ENCODE measurements around the gene RUVBL2.
A peak's percentile ranks its signal among the peaks of the same experiment; 100 is the strongest.
"Not testable (repeated sequence)": the region's sequence is repeated elsewhere in the genome, so short reads cannot be mapped to it uniquely, and the experiment has no call there.

Gene RUVBL2

GRCh38 chr19:49018388-49019241 lies 24.9 kb downstream of the RUVBL2 start:
- not testable (repeated sequence) for DNase-seq (ENCODE audit: low read depth)

GRCh38 chr19:49019242-49019932 lies 25.7 kb downstream of the RUVBL2 start:
- peak; percentile 23 for DNase-seq (ENCODE audit: low read depth)

DNA sequence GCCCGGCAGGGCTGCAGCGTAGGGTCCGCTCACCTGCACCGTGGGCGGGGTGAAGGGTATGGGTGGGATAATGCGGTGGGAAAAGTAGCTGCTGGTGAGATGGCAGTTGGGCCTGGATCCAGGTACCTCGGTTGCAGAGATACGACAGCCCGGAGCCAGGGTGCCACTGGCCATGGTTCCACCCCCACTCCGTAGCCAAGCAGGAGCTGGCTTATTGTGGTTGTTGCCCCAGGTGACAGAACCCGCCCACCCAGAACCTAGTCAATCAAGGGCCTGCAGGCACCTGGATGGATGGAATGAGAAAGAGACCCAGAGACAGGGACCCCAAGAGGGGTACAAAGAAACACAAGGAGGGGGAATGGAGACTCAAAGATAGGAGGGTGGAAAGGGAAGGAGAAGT lies 26.7 kb downstream of the RUVBL2 start:
- no peak for DNase-seq (ENCODE audit: low read depth)

DNA sequence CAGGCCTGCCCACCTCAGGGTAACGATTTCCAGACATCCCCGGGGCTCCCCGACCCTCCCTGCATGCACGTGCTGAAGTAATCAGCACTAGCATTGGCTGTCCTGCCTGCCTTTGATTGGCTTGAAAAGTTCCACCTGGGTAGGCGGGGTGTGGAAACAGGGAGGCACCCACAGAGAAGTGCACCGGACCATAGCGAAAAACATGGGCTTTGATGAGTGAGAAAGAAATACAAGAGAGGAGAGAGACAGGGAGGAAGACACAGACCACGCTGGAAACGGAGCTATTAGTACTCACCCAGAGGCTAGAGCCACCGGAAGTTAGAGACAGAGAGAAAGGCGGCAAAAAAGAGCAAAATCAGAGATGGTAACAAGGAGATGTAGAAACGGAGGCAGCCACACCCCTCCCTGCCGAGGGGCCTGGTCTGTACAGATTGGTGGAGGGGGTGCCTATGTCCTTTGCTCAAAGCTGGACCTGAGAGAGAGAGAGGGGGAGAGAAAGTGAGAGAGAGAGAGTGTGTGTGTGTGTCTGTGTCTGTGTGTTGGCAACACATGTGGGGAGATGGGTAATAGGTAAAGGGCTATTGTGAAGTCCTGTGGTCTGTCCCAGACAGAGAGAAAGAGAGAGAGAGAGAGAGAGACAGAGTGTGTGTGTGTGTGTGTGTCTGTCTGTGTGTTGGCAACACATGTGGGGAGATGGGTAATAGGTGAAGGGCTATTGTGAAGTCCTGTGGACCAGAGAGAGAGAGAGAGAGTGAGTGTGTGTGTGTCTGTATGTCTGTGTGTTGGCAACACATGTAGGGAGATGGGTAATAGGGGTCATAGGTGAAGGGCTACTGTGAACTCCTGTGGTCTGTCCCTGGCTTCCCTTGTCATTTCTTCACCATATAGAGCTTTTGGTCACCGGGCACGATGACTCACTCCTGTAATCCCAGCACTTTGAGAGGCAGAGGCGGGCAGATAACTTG lies 27.5 kb downstream of the RUVBL2 start:
- peak; percentile 51 for DNase-seq (ENCODE audit: low read depth)

DNA sequence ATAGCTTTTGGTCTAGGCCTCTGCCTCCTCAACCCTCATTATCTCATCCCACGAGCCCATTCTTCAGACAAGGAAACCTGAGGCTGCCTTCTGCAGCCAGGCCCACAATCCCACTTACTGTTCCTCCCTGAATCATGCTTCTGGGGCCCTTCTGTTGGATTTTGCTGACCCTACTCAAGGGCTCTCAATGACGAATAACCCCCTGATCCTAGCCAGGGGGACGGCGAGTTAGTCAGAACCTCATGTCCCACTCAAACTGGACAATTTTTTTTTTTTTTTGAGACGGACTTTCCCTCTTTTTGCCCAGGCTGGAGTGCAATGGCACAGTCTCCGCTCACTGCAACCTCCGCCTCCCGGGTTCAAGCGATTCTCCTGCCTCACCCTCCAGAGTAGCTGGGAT lies 28.4 kb downstream of the RUVBL2 start:
- DNase-seq (ENCODE audit: low read depth) = no peak

- not testable (repeated sequence) for DNase-seq (ENCODE audit: low read depth)
Observed at GRCh38 chr19:49024233-49024632, 30.5 kb downstream of the RUVBL2 start, which contains the start of gene CGB3. CGB3 (minus strand) TSS chr19:49024333; CDS start chr19:49023971, 362 bp downstream.

GRCh38 chr19:49025088-49025487 lies 31.4 kb downstream of the RUVBL2 start:
- DNase-seq (ENCODE audit: low read depth) = not testable (repeated sequence)

DNA sequence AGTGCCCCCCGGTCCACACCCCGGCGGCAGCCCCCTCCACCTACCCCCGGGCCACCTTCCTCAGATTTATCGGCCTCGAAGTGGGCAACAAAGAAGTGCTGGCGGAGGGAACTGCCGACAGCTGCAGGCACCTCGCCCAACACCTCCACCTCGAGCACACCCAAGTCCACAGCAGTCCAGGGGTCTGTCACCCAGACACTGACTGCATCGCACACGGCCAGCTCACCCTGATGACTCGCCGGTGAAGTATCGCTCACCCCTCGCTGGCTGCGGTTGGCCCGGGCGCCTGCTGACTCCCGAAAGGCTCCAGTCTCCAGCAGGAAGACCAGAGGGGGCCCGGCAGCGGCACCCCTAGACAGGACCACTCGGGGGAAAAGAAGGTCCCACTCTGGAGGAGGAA lies 31.9 kb downstream of the RUVBL2 start:
- not testable (repeated sequence) for DNase-seq (ENCODE audit: low read depth)

DNA sequence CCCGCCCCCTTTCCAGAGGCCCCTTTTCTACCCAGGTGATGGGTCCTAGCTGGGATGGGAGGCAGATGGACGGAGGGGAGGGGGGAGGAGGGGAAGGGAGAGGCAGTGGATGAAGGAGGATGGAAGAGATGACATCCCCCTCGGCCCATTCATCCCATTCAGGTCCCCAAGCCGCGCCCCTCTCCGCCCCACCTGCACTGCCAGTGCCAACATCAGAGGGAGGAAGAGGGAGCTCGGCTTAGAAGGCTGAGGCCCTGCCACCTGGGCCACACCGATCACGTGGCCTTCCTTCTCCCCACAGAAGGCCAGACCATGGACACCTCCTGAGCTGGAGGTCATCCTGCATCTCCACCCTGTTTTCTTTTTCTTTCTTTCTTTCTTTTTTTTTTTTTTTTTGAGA lies 35.0 kb downstream of the RUVBL2 start:
- not testable (repeated sequence) for DNase-seq (ENCODE audit: low read depth)

- not testable (repeated sequence) for DNase-seq (ENCODE audit: low read depth)
Observed at GRCh38 chr19:49029749-49030148, 36.1 kb downstream of the RUVBL2 start.

- not testable (repeated sequence) for DNase-seq (ENCODE audit: low read depth)
Observed at GRCh38 chr19:49030323-49030722, 36.6 kb downstream of the RUVBL2 start.

- DNase-seq (ENCODE audit: low read depth) = not testable (repeated sequence)
Observed at GRCh38 chr19:49031642-49032301, 38.1 kb downstream of the RUVBL2 start, which contains the start of gene CGB2. CGB2 (plus strand) TSS chr19:49031890; CDS start chr19:49032096, 206 bp downstream.

GRCh38 chr19:49036815-49037214 lies 43.1 kb downstream of the RUVBL2 start, which contains the start of gene CGB1:
CGB1 (minus strand) TSS chr19:49036895; CDS start chr19:49036711, 184 bp downstream.
- DNase-seq (ENCODE audit: low read depth) = not testable (repeated sequence)

DNA sequence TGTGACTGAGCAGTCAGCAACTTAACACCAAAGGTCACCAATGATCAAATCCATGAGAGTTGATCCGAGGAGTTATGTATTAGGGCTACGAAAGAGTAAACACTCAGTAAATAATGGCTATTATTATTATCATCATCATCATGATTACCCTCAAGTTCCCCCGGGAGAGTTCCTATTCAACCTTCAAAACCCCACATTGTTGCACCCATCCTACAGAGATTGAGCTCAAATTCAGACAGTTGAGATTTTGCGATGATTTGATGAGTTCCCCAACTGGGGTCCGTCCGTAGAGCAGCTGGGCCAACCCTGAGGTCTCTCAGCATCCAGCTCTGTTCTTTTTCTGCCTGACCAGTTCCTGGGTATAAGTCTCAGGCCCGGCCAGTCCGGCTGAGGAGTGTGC lies 44.4 kb downstream of the RUVBL2 start:
- DNase-seq (ENCODE audit: low read depth) = not testable (repeated sequence)

DNA sequence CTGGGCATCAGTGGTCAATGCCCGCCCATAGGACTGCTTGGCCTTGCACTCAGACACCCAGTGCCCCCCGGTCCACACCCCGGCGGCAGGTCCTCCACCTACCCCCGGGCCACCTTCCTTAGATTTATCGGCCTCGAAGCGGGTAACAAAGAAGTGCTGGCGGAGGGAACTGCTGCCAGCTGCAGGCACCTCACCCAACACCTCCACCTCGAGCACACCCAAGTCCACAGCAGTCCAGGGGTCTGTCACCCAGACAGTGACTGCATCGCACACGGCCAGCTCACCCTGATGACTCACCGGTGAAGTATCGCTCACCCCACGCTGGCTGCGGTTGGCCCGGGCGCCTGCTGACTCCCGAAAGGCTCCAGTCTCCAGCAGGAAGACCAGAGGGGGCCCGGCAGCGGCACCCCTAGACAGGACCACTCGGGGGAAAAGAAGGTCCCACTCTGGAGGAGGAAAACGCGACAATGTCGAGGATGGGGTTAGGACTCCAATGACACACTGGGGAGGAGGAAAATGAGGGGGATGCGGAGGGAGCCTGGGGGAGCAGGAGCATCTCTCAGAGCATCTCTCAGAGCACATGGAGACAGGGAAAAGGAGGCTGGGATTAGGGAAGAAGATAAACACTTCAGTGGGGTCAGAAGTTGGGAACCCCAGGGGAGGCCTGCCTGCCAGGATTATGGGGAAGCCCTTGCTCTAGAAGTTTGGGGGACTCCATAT lies 45.0 kb downstream of the RUVBL2 start:
- DNase-seq (ENCODE audit: low read depth) = peak; percentile 65

- DNase-seq (ENCODE audit: low read depth) = not testable (repeated sequence)
Observed at GRCh38 chr19:49039736-49040135, 46.0 kb downstream of the RUVBL2 start.

DNA sequence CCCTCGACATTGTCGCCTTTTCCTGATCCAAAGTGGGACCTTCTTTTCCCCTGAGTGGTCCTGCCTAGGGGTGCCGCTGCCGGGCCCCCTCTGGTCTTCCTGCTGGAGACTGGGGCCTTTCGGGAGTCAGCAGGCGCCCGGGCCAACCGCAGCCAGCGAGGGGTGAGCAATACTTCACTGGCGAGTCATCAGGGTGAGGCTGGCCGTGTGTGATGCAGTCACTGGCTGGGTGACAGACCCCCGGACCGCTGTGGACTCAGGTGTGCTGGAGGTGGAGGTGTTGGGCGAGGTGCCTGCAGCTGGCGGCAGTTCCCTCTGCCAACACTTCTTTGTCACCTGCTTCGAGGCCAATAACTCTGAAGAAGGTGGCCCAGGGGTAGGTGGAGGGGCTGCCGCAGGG lies 48.5 kb downstream of the RUVBL2 start:
- DNase-seq (ENCODE audit: low read depth) = no peak

- DNase-seq (ENCODE audit: low read depth) = not testable (repeated sequence)
Observed at GRCh38 chr19:49042666-49043065, 49.0 kb downstream of the RUVBL2 start.

DNA sequence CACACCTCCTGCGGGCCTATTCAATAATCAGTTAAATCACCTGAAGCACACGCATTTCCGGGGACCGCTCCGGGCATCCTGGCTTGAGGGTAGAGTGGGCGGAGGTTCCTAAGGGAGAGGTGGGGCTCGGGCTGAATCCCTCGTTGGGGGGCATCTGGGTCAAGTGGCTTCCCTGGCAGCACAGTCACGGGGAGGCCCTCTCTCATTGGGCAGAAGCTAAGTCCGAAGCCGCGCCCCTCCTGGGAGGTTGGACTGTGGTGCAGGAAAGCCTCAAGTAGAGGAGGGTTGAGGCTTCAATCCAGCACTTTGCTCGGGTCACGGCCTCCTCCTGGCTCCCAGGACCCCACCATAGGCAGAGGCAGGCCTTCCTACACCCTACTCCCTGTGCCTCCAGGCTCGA lies 49.9 kb downstream of the RUVBL2 start, which contains the start of gene CGB5:
Gene CGB5, plus strand, starts transcription at position 301 of the 400 bp plus-strand sequence. CDS start 362 bp downstream, outside the sequence.
- DNase-seq (ENCODE audit: low read depth) = not testable (repeated sequence)

DNA sequence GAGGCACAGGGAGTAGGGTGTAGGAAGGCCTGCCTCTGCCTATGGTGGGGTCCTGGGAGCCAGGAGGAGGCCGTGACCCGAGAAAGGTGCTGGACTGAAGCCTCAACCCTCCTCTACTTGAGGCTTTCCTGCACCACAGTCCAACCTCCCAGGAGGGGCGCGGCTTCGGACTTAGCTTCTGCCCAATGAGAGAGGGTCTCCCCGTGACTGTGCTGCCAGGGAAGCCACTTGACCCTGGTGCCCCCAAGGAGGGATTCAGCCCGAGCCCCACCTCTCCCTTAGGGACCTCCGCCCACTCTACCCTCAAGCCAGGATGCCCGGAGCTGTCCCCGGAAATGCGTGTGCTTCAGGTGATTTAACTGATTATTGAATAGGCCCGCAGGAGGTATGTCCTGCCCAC lies 55.3 kb downstream of the RUVBL2 start, which contains the start of gene CGB8:
Gene CGB8, minus strand, starts transcription at position 101 of the 400 bp plus-strand sequence. CDS start 372 bp downstream, outside the sequence.
- DNase-seq (ENCODE audit: low read depth) = not testable (repeated sequence)

Data from amniotic epithelial cell (primary cell).